HG03354 (cell line): Measurements from ENCODE around the gene OSBP.
A peak's percentile ranks its signal among the peaks of the same experiment; 100 is the strongest.
"Not testable (repeated sequence)": the region's sequence is repeated elsewhere in the genome, so short reads cannot be mapped to it uniquely, and the experiment has no call there.

ENCODE experiments used
- ATAC-seq: cut with Tn5 transposase; IDR thresholded peaks from one replicate; pipeline ENCODE4 v1.9.1; 2021; ENCODE audit warnings: mild to moderate bottlenecking; ENCODE audit not compliant: unreplicated experiment, poor library complexity, severe bottlenecking

Gene OSBP

GRCh38 chr11:59558270-59558643 lies 57.3 kb downstream of the OSBP start:
- no peak for ATAC-seq

DNA sequence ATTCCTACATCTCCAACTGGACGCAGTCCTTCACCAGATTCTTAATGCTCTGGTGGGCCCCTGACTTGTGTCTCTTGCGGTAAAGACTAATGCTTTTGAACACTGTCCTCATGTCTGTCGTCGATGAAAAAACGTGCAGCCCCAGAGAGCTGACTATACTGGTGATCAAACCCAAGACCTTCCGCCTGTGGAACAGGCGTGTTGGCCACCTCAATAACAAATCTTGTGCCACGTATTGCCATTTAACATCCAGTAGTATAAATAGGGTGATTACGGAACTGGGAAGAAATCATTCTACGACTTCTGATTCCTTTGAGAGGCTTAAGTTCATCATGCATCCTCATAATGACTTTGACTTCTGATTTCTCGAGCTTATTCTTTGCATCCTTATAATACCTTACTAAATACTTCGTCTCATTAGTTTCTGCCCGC lies 58.6 kb downstream of the OSBP start:
- ATAC-seq = no peak

DNA sequence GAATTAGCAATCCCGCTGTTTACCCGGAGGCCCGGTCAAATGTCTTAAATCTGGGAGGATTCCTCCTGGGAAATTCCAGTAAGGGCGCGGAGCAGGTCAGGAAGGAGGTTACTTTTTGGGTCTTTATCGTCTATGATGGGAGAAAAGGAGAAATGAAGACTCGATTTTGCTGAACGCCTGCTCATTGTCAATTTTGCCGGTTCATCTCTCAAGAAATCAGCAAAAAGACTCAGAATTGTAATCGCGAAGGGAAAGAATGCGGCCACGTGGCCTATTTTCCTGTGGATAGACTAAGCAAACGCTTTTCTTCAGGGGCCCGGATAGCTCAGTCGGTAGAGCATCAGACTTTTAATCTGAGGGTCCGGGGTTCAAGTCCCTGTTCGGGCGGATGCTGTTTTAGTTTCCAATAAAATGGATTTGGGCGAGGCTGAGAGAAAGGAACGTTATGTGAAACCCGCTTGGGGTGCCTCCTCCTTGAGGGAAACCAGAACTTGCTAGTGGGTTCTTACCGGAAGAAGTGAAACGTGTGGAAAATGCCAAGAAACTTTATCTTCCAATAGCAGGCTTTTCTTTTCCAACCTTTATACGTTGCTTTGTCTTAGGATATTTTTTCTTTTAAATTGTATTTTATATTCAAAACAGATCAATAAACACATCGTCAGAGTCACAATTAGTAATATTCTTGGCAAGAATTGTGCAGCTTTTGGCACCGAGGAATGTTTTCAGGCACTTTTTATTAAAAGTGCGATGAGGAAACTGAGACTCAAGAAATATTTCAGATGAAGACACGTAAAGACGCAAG lies 59.3 kb downstream of the OSBP start:
- peak; percentile 38 for ATAC-seq

DNA sequence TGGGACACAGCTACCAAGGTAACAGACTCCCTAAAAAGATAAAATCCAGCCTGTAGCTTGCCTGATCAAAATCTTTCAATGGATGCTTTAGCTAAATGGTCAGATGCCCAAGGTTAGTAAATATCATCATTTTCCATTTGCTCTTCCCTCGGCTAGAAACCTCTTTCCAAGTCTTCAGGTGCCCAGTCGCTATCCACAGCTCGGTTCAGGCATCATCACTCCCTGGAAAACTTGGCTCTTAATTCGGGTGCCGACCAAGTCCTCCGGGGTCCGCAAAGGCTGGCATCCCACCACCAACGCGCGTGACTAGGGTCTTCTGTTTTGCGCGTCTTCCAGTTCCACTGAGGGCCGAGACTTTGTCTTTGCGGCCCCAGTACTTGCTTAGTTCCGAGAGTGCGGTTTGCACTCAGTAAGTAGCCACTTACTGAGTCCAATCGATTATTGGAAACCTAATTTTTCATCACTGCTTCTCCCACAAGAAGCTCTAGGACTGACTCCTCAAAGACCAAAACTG lies 59.9 kb downstream of the OSBP start:
- no peak for ATAC-seq

DNA sequence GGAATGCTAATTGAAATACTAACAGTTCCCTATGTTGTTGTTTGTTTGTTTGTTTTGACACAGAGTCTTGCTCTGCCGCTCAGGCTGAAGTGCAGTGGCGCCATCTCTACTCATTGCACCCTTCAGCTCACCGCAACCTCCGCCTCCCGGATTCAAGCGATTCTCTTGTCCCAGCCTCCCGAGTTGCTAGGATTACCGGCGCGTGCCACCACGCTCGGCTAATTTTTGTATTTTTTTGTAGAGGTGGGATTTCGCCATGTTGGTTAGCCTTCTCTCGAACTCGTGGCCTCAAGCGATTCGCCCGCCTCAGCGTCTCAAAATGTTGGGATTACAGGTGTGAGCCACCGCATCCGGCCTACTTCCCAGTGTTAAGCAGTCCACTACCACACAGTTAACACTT lies 62.3 kb downstream of the OSBP start:
- no peak for ATAC-seq

GRCh38 chr11:59552844-59553243 lies 62.7 kb downstream of the OSBP start:
- ATAC-seq = no peak

GRCh38 chr11:59551659-59552521 lies 63.7 kb downstream of the OSBP start:
- ATAC-seq = no peak

- peak; percentile 42 for ATAC-seq
Observed at GRCh38 chr11:59550842-59551658, 64.5 kb downstream of the OSBP start.

- ATAC-seq = peak; percentile 93
Observed at GRCh38 chr11:59550368-59550841, 65.2 kb downstream of the OSBP start.

DNA sequence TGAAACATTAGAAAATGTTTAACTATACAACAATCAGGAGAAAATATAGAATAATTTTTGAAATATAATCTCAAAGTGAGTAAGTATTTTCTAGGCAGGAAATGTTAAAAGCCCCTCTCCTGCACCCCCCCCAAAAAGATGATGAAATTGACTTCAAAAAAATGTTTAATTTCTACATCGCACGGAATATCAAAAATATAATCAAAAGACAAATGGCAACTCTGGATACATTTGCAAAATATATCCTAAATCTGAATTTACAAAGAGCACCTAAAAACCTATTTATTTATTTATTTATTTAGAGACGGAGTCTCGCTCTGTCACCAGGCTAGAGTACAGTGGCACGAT lies 67.3 kb downstream of the OSBP start:
- no peak for ATAC-seq

DNA sequence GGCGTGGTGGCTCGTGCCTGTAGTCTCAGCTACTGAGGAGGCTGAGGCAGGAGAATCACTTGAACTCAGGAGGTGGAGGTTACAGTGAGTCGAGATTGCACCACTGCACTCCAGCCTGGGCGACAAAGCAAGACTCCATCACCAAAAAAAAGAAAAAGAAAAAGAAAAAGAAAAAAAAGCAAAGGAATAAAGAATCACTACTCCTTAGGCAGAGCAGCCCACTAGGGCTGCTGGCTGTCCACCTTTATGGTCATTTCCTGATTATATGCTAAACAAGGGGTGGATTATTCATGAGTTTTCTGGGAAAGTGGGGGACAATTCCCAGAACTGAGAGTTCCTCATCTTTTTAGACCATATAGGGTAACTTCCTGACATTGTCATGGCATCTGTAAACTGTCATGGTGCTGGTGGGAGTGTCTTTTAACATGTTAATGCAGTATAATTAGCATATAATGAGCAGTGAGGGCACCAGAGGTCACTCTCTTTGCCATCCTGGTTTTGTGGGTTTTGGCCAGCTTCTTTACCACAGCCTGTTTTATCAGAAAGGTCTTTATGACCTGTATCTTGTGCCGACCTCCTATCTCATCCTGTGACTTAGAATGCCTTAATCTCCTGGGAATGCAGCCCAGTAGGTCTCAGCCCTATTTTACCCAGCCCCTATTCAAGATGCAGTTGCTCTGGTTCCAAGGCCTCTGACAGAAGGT lies 67.8 kb downstream of the OSBP start:
- not testable (repeated sequence) for ATAC-seq

DNA sequence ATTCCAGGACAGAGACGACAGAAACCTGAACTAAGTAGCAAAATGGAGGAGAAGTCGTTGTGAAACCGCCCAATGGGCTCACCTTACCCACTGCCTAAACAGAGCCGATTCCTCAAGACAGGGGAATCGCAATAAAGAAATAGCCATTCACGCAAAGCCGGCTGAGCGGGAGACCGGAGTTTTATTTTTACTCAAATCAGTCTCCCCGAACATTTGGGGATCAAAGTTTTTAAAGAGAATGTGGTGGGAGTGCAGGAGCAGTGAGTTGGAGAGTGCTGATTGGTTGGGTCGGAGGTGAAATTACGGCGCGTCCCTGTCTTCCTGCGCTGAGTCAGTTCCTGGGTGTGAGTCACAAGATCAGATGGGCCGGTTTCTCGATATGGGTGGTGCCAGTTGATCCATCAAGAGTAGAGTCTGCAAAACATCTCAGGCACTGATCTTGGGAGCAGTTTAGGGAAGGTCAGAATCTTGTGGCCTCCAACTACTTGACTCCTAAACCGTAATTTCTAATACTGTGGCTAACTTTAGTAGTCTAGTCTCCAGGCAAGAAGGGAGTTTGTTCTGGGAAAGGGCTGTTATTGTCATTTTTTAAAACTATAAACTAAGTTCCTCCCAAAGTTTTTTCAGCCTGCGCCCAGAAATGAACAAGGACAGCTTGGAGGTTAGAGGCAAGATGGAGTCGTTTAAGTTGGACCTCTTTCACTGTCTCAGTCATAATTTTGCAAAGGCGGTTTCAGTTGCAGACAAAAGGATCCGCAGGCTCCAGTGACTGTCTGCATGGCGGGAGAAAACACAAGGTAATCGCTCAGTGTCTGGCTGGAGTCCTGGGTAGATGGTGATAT lies 70.2 kb downstream of the OSBP start:
- ATAC-seq = no peak

GRCh38 chr11:59544869-59545178 lies 70.8 kb downstream of the OSBP start:
- ATAC-seq = no peak

DNA sequence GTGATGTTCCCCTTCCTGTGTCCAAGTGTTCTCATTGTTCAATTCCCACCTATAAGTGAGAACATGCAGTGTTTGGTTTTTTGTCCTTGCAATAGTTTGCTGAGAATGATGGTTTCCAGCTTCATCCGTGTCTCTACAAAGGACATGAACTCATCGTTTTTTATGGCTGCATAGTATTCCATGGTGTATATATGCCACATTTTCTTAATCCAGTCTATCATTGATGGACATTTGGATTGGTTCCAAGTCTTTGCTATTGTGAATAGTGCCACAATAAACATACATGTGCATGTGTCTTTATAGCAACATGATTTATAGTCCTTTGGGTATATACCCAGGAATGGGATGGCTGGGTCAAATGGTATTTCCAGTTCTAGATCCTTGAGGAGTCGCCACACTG lies 71.9 kb downstream of the OSBP start:
- ATAC-seq = not testable (repeated sequence)

- no peak for ATAC-seq
Observed at GRCh38 chr11:59542142-59542810, 73.3 kb downstream of the OSBP start.

DNA sequence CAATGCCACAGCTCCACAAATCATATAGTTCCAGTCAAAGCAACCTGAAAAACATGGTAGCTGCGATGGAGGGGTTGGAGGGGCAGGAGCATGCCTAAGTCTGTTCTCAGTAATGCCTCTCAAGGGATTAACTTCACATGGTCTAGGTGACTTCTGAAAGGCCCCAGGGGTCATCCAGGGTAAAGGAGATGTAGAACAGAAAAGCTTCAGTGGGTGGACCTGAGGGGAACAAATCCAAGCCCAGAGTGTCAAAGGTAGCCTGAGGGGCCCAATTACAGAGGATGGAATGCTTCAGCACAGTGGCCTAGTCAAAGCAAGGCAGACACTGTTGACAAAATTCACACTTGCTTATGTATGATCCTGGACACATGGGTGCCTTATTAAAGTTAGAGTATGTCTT lies 80.9 kb downstream of the OSBP start:
- ATAC-seq = no peak

DNA sequence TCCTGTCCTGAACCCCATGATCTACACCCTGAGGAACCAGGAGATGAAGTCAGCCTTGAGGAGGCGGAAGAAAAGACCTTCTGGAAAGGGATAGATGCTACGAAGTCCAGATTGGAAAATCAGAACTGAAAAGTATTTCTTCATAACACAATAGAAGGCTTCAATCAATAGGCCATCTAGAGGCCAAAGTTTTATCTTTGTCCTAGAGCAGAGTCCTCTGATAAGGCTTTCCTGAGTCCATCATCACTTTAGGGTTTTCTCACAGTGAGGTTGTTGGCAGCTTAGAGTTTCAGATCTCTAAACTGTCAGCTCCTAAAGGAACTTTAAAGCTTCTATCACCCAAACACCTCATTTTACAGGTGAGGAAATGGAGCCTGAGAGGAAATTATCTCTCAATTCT lies 83.0 kb downstream of the OSBP start:
- no peak for ATAC-seq

- ATAC-seq = no peak
Observed at GRCh38 chr11:59528711-59529110, 86.9 kb downstream of the OSBP start.
